22Rv1 (cell line): Measurements from ENCODE around the gene FAU.

Experiments used
- H3K27ac ChIP-seq: fragments of 450-650 bp; 2 replicates; pipeline ENCODE4 v1.5.1; 2017
- CTCF ChIP-seq: fragments of 450-650 bp; IDR thresholded peaks from 2 replicates; pipeline ENCODE4 v1.5.1; 2017; ENCODE audit warnings: mild to moderate bottlenecking
- ZFX ChIP-seq: fragments of 450-650 bp; IDR thresholded peaks from 2 replicates; pipeline ENCODE4 v1.6.1; 2017; ENCODE audit warnings: antibody characterized with exemption, borderline replicate concordance

FAU gene

GRCh38 chr11:65077451-65077850 lies 44.5 kb downstream of the FAU start:
- TF ChIP-seq ZFX (no peak), CTCF (no peak)
- H3K27ac ChIP-seq: no peak overlapping the region

- H3K27ac ChIP-seq: no peak overlapping the region
- TF ChIP-seq CTCF (no peak), ZFX (no peak)
Observed at GRCh38 chr11:65072631-65072966, 49.3 kb downstream of the FAU start.

- no peak for TF ChIP-seq CTCF
- TF ChIP-seq ZFX: no peak
- no peak overlapping the region for H3K27ac ChIP-seq
Observed at GRCh38 chr11:65071907-65072630, 49.9 kb downstream of the FAU start.
